IMR-90 (cell line): ENCODE data around the gene DNAJB7. TPM values are rescaled to one million over a fixed set of nuclear protein-coding genes. Genes with fewer than 3 reads are reported as not detected.

Source experiments
- ATAC-seq: fragments of 200-7000 bp; cut with Tn5 transposase; 2 replicates; pipeline ENCODE4 v1.9.1; 2020; ENCODE audit warnings: low read depth, mild to moderate bottlenecking, moderate library complexity
- BruUV-seq: library from RNA; stranded (reverse); fragments of 400-500 nt; replicated peaks from 2 replicates; lab custom pipeline; 2021; lab: Mats Ljungman, UMichigan
- CTCF ChIA-PET: fragments of 300-600 bp; formaldehyde crosslinking; extraction: SDS; loops from one replicate; lab custom pipeline; 2021; ENCODE audit warnings: antibody characterized with exemption; lab: Yijun Ruan, JAX
- POLR2A ChIA-PET: fragments of 300-600 bp; sonication (Branson Sonifier 250); formaldehyde crosslinking; loops from one replicate; lab custom pipeline; 2022; ENCODE audit warnings: antibody characterized with exemption; ENCODE audit not compliant: unreplicated experiment; lab: Charles Lee
- DNase-seq: peaks from one replicate; pipeline ENCODE4 v3.0.0; 2013
- H2AFZ ChIP-seq: replicated peaks from 2 replicates; pipeline ENCODE3; 2013; ENCODE audit warnings: low read length, mild to moderate bottlenecking; ENCODE audit not compliant: poor library complexity
- H2AK5ac ChIP-seq: 2 replicates; pipeline ENCODE4 v1.6.1; 2013; ENCODE audit warnings: low read depth, low read length, inconsistent platforms
- H2AK9ac ChIP-seq: replicated peaks from 2 replicates; pipeline ENCODE3; 2013; ENCODE audit warnings: mild to moderate bottlenecking, low read depth, low read length, moderate library complexity; ENCODE audit not compliant: poor library complexity
- H2BK120ac ChIP-seq: 2 replicates; pipeline ENCODE4 v1.6.1; 2013; ENCODE audit warnings: low read depth, low read length, inconsistent platforms
- H2BK15ac ChIP-seq: 3 replicates; pipeline ENCODE4 v1.6.1; 2013; ENCODE audit warnings: low read depth, low read length, inconsistent platforms
- H2BK20ac ChIP-seq: 2 replicates; pipeline ENCODE4 v1.6.1; 2013; ENCODE audit warnings: low read depth, mild to moderate bottlenecking, inconsistent platforms, low read length, moderate library complexity
- H2BK5ac ChIP-seq: 2 replicates; pipeline ENCODE4 v1.6.1; 2013; ENCODE audit warnings: mild to moderate bottlenecking, low read depth, low read length, inconsistent platforms; ENCODE audit not compliant: poor library complexity, severe bottlenecking
- H3K14ac ChIP-seq: replicated peaks from 2 replicates; pipeline ENCODE4 v1.6.1; 2013; ENCODE audit warnings: low read depth, low read length, inconsistent platforms
- H3K18ac ChIP-seq: 2 replicates; pipeline ENCODE4 v1.6.1; 2013; ENCODE audit warnings: low read depth, low read length, control low read depth
- H3K23ac ChIP-seq: 2 replicates; pipeline ENCODE4 v1.6.1; 2013; ENCODE audit warnings: low read depth, low read length, inconsistent platforms
- H3K27ac ChIP-seq: 2 replicates; pipeline ENCODE4 v1.5.1; 2013; ENCODE audit warnings: mild to moderate bottlenecking, control low read depth, low read length; ENCODE audit not compliant: insufficient read depth
- H3K27me3 ChIP-seq: 2 replicates; pipeline ENCODE4 v1.6.1; 2013; ENCODE audit warnings: low read length; ENCODE audit not compliant: control insufficient read depth, insufficient read depth
- H3K36me3 ChIP-seq: 2 replicates; pipeline ENCODE4 v1.6.1; 2013; ENCODE audit warnings: low read length, mixed read lengths; ENCODE audit not compliant: control insufficient read depth, insufficient read depth
- H3K4ac ChIP-seq: 2 replicates; pipeline ENCODE4 v1.6.1; 2013; ENCODE audit warnings: low read depth, low read length, inconsistent platforms
- H3K4me1 ChIP-seq: 2 replicates; pipeline ENCODE4 v1.6.1; 2013; ENCODE audit warnings: low read length, mixed read lengths; ENCODE audit not compliant: control insufficient read depth, insufficient read depth
- H3K4me2 ChIP-seq: 2 replicates; pipeline ENCODE4 v1.6.1; 2013; ENCODE audit warnings: low read depth, mild to moderate bottlenecking, control low read depth, low read length, moderate library complexity
- H3K4me3 ChIP-seq: 2 replicates; pipeline ENCODE4 v1.5.1; 2013; ENCODE audit warnings: low read depth, mild to moderate bottlenecking, control low read depth, low read length, moderate library complexity; ENCODE audit not compliant: insufficient read depth
- H3K56ac ChIP-seq: 2 replicates; pipeline ENCODE4 v1.6.1; 2013; ENCODE audit warnings: low read length, inconsistent platforms; ENCODE audit not compliant: insufficient read depth; ENCODE audit errors: extremely low read depth
- H3K79me1 ChIP-seq, 2 experiments: 2 replicates each; pipeline ENCODE4 v1.6.1; 2013; ENCODE audit warnings: low read length in 2 of 2, inconsistent platforms in 1 of 2, low read depth in 1 of 2
- H3K9ac ChIP-seq: 2 replicates; pipeline ENCODE4 v1.6.1; 2013; ENCODE audit warnings: low read depth, low read length, control low read depth
- H3K9me1 ChIP-seq: 2 replicates; pipeline ENCODE4 v1.6.1; 2013; ENCODE audit warnings: low read length, inconsistent platforms; ENCODE audit not compliant: insufficient read depth
- H3K9me3 ChIP-seq: 2 replicates; pipeline ENCODE4 v1.6.1; 2013; ENCODE audit warnings: low read length; ENCODE audit not compliant: control insufficient read depth, insufficient read depth
- H4K20me1 ChIP-seq: 2 replicates; pipeline ENCODE4 v1.6.1; 2013; ENCODE audit warnings: low read length, inconsistent platforms; ENCODE audit not compliant: insufficient read depth
- H4K5ac ChIP-seq: 2 replicates; pipeline ENCODE4 v1.6.1; 2013; ENCODE audit warnings: mild to moderate bottlenecking, low read depth, low read length, control low read depth
- H4K8ac ChIP-seq, 2 experiments: 2 replicates each; pipeline ENCODE4 v1.6.1; 2013; ENCODE audit warnings: low read depth in 2 of 2, low read length in 2 of 2, control low read depth in 1 of 2, inconsistent platforms in 1 of 2
- H4K91ac ChIP-seq: 2 replicates; pipeline ENCODE4 v1.6.1; 2013; ENCODE audit warnings: low read depth, low read length, inconsistent platforms; ENCODE audit not compliant: insufficient read depth
- CEBPB ChIP-seq: IDR thresholded peaks from 2 replicates; pipeline ENCODE4 v1.6.1; 2012; ENCODE audit warnings: low read depth, low read length, improper control_type of control experiment
- MAZ ChIP-seq: IDR thresholded peaks from 2 replicates; pipeline ENCODE4 v1.6.1; 2012; ENCODE audit warnings: low read depth, mild to moderate bottlenecking, low read length, improper control_type of control experiment, moderate library complexity, borderline replicate concordance
- NFE2L2 ChIP-seq: fragments of 150-350 bp; IDR thresholded peaks from 2 replicates; pipeline ENCODE4 v1.6.1; 2016; ENCODE audit warnings: low read depth, mild to moderate bottlenecking, low read length
- WGBS, 2 experiments: methylation state at CpG; one replicate each; pipeline versions ENCODE4 v1.1.5 to v1.1.7; 2013; ENCODE audit warnings: missing lambda C conversion rate in 2 of 2; ENCODE audit not compliant: insufficient read length in 1 of 2; ENCODE audit errors: extremely low coverage in 2 of 2; 5-methylcytosine and 5-hydroxymethylcytosine counted together
- dilution Hi-C: fragments of 300-500 bp; cut with HindIII; formaldehyde crosslinking; loops from one replicate; pipeline ENCODE4 v1.14.3; 2018; ENCODE audit warnings: low sequenced_read_pairs; ENCODE audit not compliant: unreplicated experiment
- in situ Hi-C: fragments of 300-500 bp; cut with MboI; formaldehyde crosslinking; loops from 3 replicates; pipeline ENCODE4 v1.14.3; 2019; ENCODE audit warnings: low sequenced_read_pairs, inconsistent platforms, mixed read lengths
- intact Hi-C: fragments of 100-400 bp; cut with micrococcal nuclease; formaldehyde crosslinking; loops from 2 replicates; pipeline ENCODE4 v1.10.0; 2022
- polyA plus RNA-seq, 3 experiments: library from polyadenylated mRNA; depleted of rRNA; stranded (reverse); fragments of >200 nt; gene quantifications; 2 replicates each; pipeline ENCODE4 v1.2.3, GENCODE V29; 2012; ENCODE audit warnings: low replicate concordance in 1 of 3
- total RNA-seq: library from RNA; depleted of rRNA; stranded (reverse); fragments of >200 nt; gene quantifications from 2 replicates; pipeline ENCODE4 v1.2.3, GENCODE V29; 2012

DNAJB7 gene
- total and polyA plus RNA-seq, 2 of the 4 experiments (the other 2 are of a cell fraction), result not detected

GRCh38 chr22:40855979-40856512 is 5.9 kb downstream of the DNAJB7 start:
- no peak overlapping the region for H2BK20ac ChIP-seq
- H3K4me3 ChIP-seq, result peak overlapping the region; percentile 67
- peak overlapping the region; percentile 92 for H3K14ac ChIP-seq
- ChIA-PET POLR2A (interaction anchor here (0.6 kb wide), 1 partner anchor 144 kb away, joined by 5 read pairs; no protein-coding TSS in a partner anchor), CTCF (no interaction called here)
- no peaks in the 10 kb centered on the region for H3K27me3 ChIP-seq
- peaks cover 1% of the 10 kb centered on the region; the same call in 1 of the 2 replicates for H3K36me3 ChIP-seq
- peak overlapping the region; percentile 35; the same call in 1 of the 2 replicates for H4K5ac ChIP-seq
- dilution Hi-C loops, result no loop called here
- H4K91ac ChIP-seq, result peak overlapping the region; percentile 45
- no peak overlapping the region for H2BK15ac ChIP-seq
- H3K4ac ChIP-seq, result peak overlapping the region; percentile 76
- H3K79me1 ChIP-seq, result peaks cover 5 to 42% of the 10 kb centered on the region in 2 experiments; a peak in 3 of 4 replicates
- peak overlapping the region; percentile 82 for H3K27ac ChIP-seq
- peak overlapping the region; percentile 8; the same call in 1 of the 2 replicates for H3K18ac ChIP-seq
- H3K4me2 ChIP-seq, result peak overlapping the region; percentile 62
- H3K4me1 ChIP-seq, result peaks cover 9% of the 10 kb centered on the region
- H2AK5ac ChIP-seq, result peak overlapping the region; percentile 56; the same call in 1 of the 2 replicates
- H2AFZ ChIP-seq, result peak overlapping the region; percentile 94
- H3K56ac ChIP-seq, result peak overlapping the region; percentile 63
- intact Hi-C loops, result no loop called here
- H3K9me1 ChIP-seq, result 0 out of 2 replicates have a peak, but pooled peaks cover 3% of the 10 kb centered on the region
- DNase-seq, result peak; percentile 18
- peak overlapping the region; percentile 38 to 93; a peak in 3 of 4 replicates for H4K8ac ChIP-seq
- H3K9me3 ChIP-seq, result no peaks in the 10 kb centered on the region
- in situ Hi-C loops, result no loop called here
- peak overlapping the region; percentile 96 for H3K23ac ChIP-seq
- WGBS, 2 experiments, result 0% methylated on average over 6 of the region's 29 CpGs; no CpG with 5 or more reads in 1 of the 2 experiments
- peaks cover 40% of the 10 kb centered on the region for H4K20me1 ChIP-seq
- H2BK5ac ChIP-seq, result peak overlapping the region; percentile 71
- H2BK120ac ChIP-seq, result no peak overlapping the region; the same call in 1 of the 2 replicates
- H3K9ac ChIP-seq, result peak overlapping the region; percentile 83
- ATAC-seq, result peak; percentile 36
- H2AK9ac ChIP-seq, result peak overlapping the region; percentile 99
- BruUV-seq, result no TSS peak
- TF ChIP-seq CEBPB (no peak), MAZ (no peak), NFE2L2 (no peak)
